ENCODE results near the gene NFE2L1.
"Not testable (repeated sequence)": the region's sequence is repeated elsewhere in the genome, so short reads cannot be mapped to it uniquely, and the experiment has no call there.

The NFE2L1 gene, protein sequence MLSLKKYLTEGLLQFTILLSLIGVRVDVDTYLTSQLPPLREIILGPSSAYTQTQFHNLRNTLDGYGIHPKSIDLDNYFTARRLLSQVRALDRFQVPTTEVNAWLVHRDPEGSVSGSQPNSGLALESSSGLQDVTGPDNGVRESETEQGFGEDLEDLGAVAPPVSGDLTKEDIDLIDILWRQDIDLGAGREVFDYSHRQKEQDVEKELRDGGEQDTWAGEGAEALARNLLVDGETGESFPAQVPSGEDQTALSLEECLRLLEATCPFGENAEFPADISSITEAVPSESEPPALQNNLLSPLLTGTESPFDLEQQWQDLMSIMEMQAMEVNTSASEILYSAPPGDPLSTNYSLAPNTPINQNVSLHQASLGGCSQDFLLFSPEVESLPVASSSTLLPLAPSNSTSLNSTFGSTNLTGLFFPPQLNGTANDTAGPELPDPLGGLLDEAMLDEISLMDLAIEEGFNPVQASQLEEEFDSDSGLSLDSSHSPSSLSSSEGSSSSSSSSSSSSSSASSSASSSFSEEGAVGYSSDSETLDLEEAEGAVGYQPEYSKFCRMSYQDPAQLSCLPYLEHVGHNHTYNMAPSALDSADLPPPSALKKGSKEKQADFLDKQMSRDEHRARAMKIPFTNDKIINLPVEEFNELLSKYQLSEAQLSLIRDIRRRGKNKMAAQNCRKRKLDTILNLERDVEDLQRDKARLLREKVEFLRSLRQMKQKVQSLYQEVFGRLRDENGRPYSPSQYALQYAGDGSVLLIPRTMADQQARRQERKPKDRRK

GRCh38 chr17:48047741-48048383 lies at the start of gene NFE2L1:
TSS of gene NFE2L1 (plus strand) at chr17:48048359. CDS start at chr17:48051119, 2,760 bp downstream.
- TF ChIP-seq, protein P1, sequence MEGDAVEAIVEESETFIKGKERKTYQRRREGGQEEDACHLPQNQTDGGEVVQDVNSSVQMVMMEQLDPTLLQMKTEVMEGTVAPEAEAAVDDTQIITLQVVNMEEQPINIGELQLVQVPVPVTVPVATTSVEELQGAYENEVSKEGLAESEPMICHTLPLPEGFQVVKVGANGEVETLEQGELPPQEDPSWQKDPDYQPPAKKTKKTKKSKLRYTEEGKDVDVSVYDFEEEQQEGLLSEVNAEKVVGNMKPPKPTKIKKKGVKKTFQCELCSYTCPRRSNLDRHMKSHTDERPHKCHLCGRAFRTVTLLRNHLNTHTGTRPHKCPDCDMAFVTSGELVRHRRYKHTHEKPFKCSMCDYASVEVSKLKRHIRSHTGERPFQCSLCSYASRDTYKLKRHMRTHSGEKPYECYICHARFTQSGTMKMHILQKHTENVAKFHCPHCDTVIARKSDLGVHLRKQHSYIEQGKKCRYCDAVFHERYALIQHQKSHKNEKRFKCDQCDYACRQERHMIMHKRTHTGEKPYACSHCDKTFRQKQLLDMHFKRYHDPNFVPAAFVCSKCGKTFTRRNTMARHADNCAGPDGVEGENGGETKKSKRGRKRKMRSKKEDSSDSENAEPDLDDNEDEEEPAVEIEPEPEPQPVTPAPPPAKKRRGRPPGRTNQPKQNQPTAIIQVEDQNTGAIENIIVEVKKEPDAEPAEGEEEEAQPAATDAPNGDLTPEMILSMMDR (IDR thresholded peaks at IDR 0.05; ENCODE audit: low read depth, low read length, missing control alignments), result no peak
- peaks cover 7% of the 10 kb centered on the region for H3K36me3 ChIP-seq (replicated peaks)
- in situ Hi-C loops (cut with HindIII; ENCODE audit: low pct_ligation_motif_present, low sequenced_read_pairs), result no loop called here
- peak; percentile 100 for DNase-seq
- peak within 1 kb of the TSS; percentile 94 for H3K4me3 ChIP-seq (ENCODE audit: low read depth, low read length)
- H3K27ac ChIP-seq, result peak within 1 kb of the TSS; percentile 90
- no peaks in the 10 kb centered on the region for H3K27me3 ChIP-seq (replicated peaks)

DNA sequence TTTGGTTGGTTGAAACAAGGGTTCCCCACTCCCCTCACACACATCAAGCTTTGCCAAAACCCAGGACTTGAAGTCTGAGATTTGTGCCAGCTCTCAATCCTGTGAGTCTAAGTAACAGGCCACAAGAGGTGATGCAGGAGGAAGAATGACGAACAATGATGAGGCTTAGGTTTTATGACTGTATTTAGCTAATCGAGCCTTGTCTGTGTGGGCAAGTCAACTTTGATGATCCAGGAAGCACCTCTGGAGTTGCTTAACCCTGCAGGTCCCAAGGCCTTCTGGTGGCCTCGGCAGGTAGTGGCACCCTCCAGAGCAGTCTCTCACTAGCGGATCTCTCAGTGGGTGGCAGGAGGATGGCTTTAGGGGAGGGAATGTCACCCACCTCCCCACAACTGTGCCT lies 48.6 kb upstream of the NFE2L1 start:
- Histone ChIP-seq H3K36me3 (replicated peaks) (no peaks in the 10 kb centered on the region), H3K27me3 (replicated peaks) (no peaks in the 10 kb centered on the region), H3K4me3 (ENCODE audit: low read depth, low read length) (no peak overlapping the region), H3K27ac (no peak overlapping the region)
- TF ChIP-seq, protein P1 (IDR thresholded peaks at IDR 0.05; ENCODE audit: low read depth, low read length, missing control alignments), result no peak
- in situ Hi-C loops (cut with HindIII; ENCODE audit: low pct_ligation_motif_present, low sequenced_read_pairs), result no loop called here
- no peak for DNase-seq

- TF ChIP-seq, protein P1 (IDR thresholded peaks at IDR 0.05; ENCODE audit: low read depth, low read length, missing control alignments), result no peak
- Histone ChIP-seq H3K4me3 (ENCODE audit: low read depth, low read length) (no peak overlapping the region), H3K36me3 (replicated peaks) (no peaks in the 10 kb centered on the region), H3K27ac (no peak overlapping the region), H3K27me3 (replicated peaks) (no peaks in the 10 kb centered on the region)
- DNase-seq, result no peak
- in situ Hi-C loops (cut with HindIII; ENCODE audit: low pct_ligation_motif_present, low sequenced_read_pairs), result no loop called here
These were observed 47.0 kb upstream of the NFE2L1 start for GRCh38 chr17:48001197-48001596.

- H3K4me3 ChIP-seq (ENCODE audit: low read depth, low read length); H3K27me3 ChIP-seq (replicated peaks); H3K36me3 ChIP-seq (replicated peaks); in situ Hi-C loops (cut with HindIII; ENCODE audit: low pct_ligation_motif_present, low sequenced_read_pairs); H3K27ac ChIP-seq; DNase-seq: not testable (repeated sequence)
These were observed 46.5 kb upstream of the NFE2L1 start for GRCh38 chr17:48001657-48002056.

- Histone ChIP-seq H3K27ac (peak overlapping the region; percentile 90), H3K36me3 (replicated peaks) (no peaks in the 10 kb centered on the region), H3K4me3 (ENCODE audit: low read depth, low read length) (no peak overlapping the region), H3K27me3 (replicated peaks) (no peaks in the 10 kb centered on the region)
- TF ChIP-seq, protein P1 (IDR thresholded peaks at IDR 0.05; ENCODE audit: low read depth, low read length, missing control alignments), result no peak
- peak; percentile 64 for DNase-seq
- in situ Hi-C loops (cut with HindIII; ENCODE audit: low pct_ligation_motif_present, low sequenced_read_pairs), result no loop called here
These were observed 45.8 kb upstream of the NFE2L1 start for GRCh38 chr17:48002266-48002915.
